GDM1 (cell line): Measurements from ENCODE around the gene CFTR.

Experiments used
- DNase-seq: peaks from one replicate; lab custom pipeline; 2025; lab: John Stamatoyannopoulos, UW

Gene CFTR

DNA sequence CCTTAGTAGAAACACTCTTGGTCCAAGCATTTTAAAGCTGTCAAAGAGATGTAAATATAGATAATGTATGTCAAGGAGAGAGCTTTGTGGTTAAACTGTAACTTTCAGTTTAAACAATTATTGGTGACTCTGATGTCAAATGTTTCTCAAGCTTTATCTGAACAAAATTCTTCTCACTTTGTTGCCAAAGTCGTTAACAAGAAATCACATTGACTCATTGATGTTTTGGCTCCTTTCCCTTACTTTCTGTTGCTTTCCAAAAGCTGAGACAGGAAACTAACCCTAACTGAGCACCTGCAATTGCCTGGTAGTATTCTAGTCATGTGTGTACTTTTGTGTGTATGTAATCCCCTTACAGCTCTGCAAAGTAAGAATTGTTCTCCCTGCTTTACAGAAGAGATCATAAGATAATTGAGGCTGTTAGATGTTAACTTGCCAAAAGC lies 108.5 kb downstream of the CFTR start:
- DNase-seq: no peak

DNA sequence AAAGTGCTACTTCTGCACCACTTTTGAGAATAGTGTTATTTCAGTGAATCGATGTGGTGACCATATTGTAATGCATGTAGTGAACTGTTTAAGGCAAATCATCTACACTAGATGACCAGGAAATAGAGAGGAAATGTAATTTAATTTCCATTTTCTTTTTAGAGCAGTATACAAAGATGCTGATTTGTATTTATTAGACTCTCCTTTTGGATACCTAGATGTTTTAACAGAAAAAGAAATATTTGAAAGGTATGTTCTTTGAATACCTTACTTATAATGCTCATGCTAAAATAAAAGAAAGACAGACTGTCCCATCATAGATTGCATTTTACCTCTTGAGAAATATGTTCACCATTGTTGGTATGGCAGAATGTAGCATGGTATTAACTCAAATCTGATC lies 110.4 kb downstream of the CFTR start:
- DNase-seq: no peak

DNA sequence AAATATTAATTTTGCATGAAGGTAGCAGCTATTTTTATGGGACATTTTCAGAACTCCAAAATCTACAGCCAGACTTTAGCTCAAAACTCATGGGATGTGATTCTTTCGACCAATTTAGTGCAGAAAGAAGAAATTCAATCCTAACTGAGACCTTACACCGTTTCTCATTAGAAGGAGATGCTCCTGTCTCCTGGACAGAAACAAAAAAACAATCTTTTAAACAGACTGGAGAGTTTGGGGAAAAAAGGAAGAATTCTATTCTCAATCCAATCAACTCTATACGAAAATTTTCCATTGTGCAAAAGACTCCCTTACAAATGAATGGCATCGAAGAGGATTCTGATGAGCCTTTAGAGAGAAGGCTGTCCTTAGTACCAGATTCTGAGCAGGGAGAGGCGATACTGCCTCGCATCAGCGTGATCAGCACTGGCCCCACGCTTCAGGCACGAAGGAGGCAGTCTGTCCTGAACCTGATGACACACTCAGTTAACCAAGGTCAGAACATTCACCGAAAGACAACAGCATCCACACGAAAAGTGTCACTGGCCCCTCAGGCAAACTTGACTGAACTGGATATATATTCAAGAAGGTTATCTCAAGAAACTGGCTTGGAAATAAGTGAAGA lies 112.3 kb downstream of the CFTR start:
- no peak for DNase-seq

- no peak for DNase-seq
These were observed 116.3 kb downstream of the CFTR start for GRCh38 chr7:117596134-117596533.

GRCh38 chr7:117597755-117598154 lies 117.9 kb downstream of the CFTR start:
- DNase-seq: no peak

DNA sequence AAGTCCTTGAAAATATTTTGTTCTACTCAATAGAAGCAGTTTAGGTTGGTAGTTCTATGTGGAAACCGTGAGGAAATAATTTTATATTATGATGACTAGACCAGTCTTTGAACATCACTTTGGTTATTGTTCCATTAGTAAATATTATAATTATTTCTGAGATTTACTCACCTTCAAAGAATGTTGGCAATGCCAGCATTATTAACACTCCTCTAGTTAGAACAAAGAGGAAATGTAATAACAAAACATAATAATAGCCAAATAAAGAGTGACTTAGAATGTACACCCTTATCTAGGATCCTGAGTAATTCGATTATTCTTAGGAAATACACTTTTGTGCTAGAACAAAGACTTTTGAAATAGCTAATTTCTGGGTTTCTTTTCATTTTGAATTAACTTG lies 121.1 kb downstream of the CFTR start:
- DNase-seq: no peak

GRCh38 chr7:117603627-117604026 lies 123.8 kb downstream of the CFTR start:
- DNase-seq: no peak

DNA sequence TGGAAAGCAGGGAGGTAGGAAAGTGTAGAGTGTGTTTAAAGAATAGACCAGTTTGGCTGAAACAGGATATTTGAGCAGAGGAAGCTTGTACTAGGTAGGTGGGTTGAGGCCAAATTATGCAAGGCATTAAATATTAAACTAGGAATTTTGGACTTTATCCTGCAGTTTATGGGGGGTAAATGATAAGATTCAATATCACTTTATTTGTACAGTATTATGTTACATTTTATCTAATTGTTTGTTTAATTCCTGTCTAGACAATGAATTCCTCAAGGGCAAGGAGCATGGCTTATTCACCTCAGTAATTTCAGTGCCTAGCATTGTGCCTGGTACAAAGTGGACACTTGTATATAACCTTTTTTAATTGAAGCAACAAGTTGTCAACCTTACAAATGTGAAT lies 125.9 kb downstream of the CFTR start:
- no peak for DNase-seq

GRCh38 chr7:117606132-117606531 lies 126.3 kb downstream of the CFTR start:
- DNase-seq: no peak

- no peak for DNase-seq
These were observed 130.6 kb downstream of the CFTR start for GRCh38 chr7:117610396-117610795.

GRCh38 chr7:117612637-117613036 lies 132.8 kb downstream of the CFTR start:
- no peak for DNase-seq

DNA sequence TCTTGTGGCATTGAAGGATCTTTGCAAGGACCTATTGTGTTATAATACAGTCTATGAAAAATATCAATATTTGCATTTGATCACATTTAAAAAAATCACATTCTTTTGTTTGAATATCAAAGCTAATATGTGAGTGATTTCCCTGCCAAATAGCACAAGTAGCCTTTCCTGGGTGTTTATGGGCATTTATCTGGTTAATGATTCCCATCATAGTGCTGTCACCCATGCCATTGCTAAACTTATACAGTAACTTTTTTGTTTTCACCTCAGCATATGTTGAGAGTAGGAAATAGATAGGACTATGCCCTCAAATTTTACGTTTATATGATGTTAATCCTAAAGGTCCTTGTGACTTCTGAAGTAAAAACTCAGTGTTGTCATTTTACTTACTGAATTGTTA lies 136.9 kb downstream of the CFTR start:
- no peak for DNase-seq

DNA sequence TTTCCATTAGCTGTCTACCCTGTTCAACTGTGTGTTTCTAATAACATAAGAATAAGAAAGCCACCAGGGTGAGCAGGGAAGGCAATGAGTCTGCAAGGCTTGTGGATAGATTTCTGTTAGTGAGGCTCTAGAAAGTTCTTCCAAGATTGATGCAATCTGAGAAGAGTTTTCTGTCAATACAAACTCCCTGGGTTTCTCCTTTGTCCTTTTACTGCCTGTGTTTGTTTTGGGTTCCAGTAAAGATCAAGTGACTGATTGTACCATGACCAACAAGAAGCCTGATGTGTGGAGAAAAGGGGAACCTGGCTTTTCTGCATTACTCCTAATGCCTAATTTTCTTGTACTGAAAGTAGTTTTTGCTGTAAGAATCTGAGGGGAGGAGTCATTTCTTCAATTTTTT lies 139.9 kb downstream of the CFTR start:
- DNase-seq: no peak

- DNase-seq: no peak
These were observed 141.3 kb downstream of the CFTR start for GRCh38 chr7:117621075-117621618.

GRCh38 chr7:117623606-117624005 lies 143.8 kb downstream of the CFTR start:
- DNase-seq: no peak

GRCh38 chr7:117630501-117630900 lies 150.7 kb downstream of the CFTR start:
- DNase-seq: peak; percentile 5

DNA sequence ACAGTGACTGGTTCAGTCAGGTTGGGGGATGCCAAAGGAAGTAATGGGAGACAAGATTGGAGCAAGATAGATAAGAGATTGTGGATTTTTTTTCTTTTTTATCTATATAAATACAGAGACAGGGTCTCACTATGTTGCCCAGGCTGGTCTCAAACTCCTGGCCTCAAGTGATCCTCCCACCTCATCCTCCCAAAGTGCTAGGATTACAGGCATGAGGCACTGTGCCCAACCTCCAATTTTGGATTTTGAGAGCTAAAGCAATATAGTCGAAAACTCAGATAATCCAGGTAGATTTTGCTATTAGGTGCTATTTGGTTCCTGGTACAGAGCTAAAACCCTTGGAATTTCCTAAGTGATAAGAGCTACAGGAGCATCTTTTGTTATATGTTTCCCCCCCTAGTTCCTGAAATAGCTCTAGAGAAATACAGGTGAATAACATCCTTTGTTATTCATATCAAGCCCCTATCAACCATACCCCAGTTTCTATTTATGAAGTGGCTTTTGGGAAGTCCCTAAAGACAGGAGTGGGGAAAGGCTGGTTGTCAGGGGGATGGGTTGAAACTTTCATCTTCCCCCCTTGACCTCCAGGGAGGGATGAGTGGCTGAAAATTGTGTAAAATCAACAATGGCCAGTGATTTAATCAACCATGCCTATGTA lies 151.2 kb downstream of the CFTR start:
- no peak for DNase-seq

GRCh38 chr7:117631652-117632051 lies 151.8 kb downstream of the CFTR start:
- DNase-seq: no peak

DNA sequence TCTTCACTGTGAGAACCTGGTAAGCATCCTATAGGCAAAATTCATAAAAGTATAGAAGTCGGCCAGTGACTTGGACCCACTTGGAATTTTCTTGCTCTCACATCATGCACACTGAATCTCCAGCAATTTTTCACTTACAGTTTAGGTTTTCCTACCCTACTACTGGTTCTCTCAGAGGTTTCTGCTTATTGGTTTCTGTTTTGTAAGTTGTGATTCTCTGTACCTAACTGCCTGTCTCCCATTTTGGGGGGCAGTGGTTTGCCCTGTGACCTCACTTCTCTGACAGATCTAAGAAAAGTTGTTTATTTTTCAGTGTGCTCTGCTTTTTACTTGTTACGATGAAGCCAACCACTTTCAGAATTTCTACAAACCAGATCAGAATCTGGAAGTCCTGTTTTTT lies 158.1 kb downstream of the CFTR start:
- no peak for DNase-seq

- DNase-seq: no peak
These were observed 160.1 kb downstream of the CFTR start for GRCh38 chr7:117639966-117640365.

- DNase-seq: no peak
These were observed 160.6 kb downstream of the CFTR start for GRCh38 chr7:117640465-117640864.

- no peak for DNase-seq
These were observed 165.8 kb downstream of the CFTR start for GRCh38 chr7:117645481-117646165.

GRCh38 chr7:117648203-117648866 lies 168.5 kb downstream of the CFTR start:
- DNase-seq: no peak
